ENCODE measurements around the gene CLOCK.

CLOCK gene

DNA sequence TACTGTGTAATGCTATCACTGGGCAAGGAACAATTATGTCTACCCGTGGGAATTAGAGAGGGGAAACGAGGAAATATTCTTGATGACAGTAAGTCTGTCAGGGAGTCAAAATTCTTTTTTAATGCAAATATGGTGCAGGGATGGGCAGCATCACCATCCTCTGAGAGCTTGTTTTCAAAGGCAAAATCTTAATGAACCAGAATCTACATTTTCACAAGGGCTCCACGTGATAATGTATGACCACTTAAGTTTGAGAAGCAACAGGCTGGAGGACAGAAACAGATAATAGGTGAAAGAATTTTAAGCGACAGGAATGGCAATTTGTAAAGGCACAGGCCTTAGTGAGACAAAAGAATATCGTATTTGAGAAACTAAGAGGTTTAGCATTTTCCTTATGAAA lies 63.4 kb downstream of the CLOCK start:
- no peak for DNase-seq (ENCODE audit: low spot score)

DNA sequence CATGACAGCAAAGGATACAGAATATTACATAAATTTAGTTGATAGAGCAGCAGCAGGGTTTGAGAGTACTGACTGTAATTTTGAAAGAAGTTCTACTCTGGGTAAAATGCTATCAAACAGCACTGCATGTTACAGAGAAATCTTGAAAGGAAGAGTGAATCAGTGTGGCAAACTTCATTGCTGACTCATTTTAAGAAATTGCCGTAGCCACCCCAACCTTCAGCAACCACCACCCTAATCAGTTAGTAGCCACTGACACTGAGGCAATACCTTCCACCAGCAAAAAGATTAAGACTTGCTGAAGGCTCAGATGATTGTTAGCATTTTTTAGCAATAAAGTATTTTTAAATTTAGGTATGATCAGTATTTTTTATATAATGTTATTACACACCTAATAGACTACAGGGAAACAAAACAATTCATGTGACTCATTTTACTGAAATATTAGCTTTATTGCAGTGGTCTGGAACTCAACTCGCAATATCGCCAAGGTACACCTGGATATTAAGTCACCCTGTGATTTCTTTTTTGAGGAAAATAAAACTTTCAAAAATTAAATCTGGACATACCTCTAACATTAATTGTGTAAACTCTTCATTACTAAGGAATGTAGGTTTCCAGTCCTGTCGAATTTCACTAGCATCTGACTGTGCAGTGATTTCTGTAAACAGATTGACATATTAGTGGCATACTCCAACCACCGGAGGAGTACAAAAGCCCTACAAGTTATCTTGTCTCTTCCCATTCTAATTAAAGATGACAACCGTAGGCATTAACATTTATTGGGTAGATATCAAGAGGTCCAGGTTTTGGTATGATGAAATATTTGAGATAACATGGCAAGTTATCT lies 71.1 kb downstream of the CLOCK start:
- DNase-seq (ENCODE audit: low spot score): no peak

GRCh38 chr4:55469979-55470378 lies 76.7 kb downstream of the CLOCK start:
- no peak for DNase-seq (ENCODE audit: low spot score)

DNA sequence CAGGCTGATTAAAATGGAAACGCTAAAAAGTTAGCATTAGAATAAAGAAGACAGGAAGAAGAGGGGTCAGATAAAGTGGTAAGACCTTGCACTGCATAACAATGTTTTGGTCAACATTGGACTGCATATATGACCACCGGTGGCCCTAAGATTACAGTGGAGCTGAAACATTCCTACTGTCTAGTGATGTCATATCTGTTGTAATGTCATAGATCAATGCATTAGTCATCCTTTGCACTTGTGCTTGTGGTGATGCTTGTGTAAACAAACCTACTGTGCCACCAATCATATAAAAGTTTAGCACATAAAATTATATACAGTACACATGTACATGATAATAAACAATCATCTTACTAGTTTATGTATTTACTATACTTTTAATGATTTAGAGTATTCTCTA lies 78.0 kb downstream of the CLOCK start:
- no peak for DNase-seq (ENCODE audit: low spot score)

DNA sequence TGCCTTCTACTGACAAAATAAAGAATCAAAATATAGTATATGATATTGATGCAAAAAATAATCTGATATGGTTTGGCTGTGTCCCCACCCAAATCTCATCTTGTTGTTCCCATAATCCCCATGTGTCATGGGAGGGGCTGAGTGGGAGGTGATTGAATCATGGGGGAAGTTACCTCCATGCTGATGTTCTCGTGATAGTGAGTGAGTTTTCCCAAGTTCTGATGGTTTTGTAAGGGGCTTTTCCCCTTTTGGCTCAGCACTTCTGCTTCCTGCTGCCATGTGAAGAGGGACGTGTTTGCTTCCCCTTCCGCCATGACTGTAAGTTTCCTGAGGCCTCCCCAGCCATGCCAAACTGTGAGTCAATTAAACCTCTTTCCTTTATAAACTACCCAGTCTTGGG lies 80.7 kb downstream of the CLOCK start:
- no peak for DNase-seq (ENCODE audit: low spot score)

GRCh38 chr4:55458611-55459010 lies 88.1 kb downstream of the CLOCK start:
- no peak for DNase-seq (ENCODE audit: low spot score)

DNA sequence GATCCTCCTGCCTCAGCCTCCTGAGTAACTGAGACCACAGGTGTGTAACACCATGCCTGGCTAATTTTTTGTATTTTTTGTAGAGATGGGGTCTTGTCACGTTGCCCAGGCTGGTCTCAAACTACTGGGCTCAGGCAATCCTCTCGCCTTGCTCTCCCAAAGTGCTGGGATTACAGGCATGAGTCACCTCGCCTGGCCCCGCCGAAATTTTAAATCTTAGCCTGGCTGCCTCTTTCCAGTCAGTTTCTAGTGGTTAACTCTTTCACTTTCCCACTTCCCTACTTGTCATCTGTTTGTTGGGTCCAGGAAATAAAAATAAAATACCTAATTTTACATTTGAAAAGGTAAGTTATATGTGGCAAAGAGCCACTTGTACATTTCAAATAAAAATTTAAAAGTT lies 88.5 kb downstream of the CLOCK start:
- no peak for DNase-seq (ENCODE audit: low spot score)

GRCh38 chr4:55450566-55450965 lies 96.1 kb downstream of the CLOCK start:
- DNase-seq (ENCODE audit: low spot score): no peak

DNA sequence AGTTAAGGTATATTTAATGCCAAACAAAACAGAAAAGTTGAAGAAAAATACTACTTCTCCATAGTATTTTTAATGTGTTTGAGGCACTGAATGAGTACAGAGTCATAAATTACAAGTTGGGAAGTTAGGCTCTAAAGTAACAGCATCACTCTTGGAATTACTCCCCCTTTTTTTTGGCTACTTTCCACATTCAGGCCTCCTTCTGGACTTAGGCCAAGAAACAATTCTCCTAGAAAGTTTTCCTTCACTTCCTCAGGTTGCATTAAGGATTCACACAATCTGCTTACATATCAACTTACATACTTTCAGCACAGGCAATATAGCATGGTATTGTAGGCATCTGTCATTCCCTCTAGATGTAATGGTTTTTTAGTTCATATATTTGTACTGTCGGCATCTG lies 98.9 kb downstream of the CLOCK start:
- no peak for DNase-seq (ENCODE audit: low spot score)

DNA sequence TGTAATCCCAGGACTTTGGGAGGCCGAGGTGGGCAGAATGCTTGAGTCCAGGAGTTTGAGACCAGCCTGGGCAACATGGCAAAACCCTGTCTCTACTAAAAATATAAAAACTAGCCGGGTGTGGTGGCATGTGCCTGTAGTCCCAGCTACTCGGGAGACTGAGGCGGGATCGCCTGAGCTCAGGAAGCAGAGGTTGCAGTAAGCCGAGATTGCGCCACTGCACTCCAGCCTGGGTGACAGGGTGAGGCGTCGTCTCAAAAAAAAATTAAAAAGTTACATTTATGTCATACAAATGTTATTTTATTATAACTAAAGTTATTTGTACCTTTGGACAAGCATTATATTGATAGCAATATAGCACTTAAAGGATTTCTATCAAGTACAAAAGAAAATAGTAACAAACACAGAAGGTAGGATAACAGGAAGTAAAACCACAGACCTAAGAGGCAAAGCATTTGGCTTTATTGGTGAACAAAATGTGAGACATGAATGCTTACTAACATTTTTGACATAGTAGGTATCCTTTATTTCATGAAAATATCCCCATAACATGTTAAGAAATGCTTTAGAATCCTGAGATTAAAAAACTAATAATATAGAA lies 99.5 kb downstream of the CLOCK start:
- DNase-seq (ENCODE audit: low spot score): no peak

GRCh38 chr4:55446578-55446922 lies 100.2 kb downstream of the CLOCK start:
- DNase-seq (ENCODE audit: low spot score): no peak

DNA sequence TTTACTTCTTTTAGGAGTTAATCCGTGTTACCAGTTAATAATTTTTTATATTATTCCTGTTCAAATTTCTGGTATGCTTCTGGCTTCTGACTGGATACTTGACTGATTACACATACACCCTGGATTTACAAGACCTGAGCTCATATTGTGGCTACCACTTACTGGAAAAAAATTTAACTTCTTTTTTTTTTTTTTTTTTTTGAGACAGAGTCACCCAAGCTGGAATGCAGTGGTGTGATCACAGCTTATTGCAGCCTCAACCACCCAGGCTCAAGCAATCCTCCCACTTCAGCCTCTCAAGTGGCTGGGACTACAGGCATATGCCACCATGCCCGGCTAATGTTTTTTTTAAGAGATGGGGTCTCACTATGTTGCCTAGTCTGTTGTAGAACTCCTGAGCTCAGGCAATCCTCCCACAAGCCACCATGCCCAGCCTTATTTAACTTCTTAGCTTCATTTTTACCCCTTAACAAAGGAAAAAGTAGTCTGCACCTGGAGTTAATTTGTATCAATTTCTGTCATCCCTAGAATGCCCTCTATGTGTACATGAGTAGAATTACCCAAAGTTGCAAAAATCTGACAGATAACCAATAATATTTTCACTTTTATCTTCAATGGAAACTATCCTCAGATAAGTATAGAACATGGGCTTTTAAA lies 100.7 kb downstream of the CLOCK start:
- no peak for DNase-seq (ENCODE audit: low spot score)

DNA sequence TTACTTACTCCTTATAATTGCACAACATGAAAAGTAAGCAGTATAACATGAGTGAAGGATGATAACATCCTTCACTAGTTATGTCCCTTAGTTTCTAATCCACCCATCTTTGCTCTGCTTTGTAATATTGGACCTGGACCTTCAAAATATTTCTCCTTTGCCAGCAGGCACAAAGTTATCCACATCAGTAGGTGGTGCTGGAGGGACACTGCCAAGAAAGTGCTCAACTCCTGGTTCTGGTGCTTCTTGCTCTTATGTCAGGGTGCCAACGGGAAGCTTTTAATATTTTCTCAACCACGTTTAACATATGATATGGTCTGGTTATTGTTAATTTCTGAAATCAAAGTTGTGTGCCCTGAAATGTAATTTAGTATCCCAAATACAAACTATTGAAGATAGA lies 101.9 kb downstream of the CLOCK start:
- DNase-seq (ENCODE audit: low spot score): no peak

DNA sequence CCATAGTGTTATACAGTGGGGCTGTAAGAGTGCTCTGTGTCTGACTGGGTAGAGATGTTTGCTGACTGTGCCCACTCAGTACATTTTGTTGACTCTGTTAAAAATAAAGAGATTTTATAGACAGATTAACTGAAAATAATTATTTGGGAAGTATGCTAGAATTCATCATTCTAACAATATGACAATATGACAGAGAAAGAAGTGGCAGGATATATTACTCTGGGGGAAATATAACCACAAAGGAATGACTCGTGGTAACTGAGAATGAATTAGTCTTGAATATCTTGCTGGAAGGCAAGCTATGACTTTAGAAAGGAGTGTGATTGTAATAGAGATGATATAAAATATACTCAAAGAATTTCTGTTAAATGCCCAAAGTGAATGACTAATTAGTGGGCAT lies 104.2 kb downstream of the CLOCK start:
- no peak for DNase-seq (ENCODE audit: low spot score)

GRCh38 chr4:55440786-55441185 lies 105.9 kb downstream of the CLOCK start:
- DNase-seq (ENCODE audit: low spot score): no peak

DNA sequence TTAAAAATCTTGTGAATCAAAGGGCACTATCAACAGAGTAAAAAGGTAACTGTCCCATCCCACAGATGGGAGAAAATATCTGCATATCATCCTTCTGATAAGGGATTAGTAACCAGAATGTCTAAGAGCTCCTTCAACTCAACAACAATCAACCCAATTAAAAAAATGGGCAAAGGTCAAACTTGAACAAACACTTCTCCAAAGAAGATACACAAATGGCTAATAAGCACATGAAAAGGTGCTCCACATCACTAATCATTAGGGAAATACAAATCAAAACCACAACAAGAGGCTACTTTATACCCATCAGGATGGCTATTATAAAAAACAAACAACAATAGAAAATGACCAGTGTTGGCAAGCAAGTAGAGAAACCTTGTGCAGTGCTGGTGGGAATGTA lies 107.7 kb downstream of the CLOCK start:
- no peak for DNase-seq (ENCODE audit: low spot score)

DNA sequence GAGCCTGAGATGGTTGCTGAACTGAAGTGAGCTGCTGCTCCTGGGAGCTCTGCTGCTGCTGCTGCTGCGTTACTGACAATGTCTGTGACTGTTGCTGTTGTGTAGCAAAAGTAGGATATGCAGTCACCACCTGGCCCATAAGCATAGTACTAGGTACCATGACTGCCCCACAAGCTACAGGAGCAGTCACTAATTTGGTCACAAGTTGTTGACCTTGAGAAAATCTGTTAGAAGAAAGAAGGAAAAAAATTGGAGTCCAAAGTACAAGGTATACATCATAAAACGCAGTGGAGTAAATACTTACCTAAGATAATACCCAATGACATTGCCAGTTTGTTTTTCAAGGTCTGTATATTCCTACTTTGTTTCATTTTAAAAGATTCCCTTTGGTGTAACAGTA lies 108.4 kb downstream of the CLOCK start:
- DNase-seq (ENCODE audit: low spot score): peak; percentile 16

DNA sequence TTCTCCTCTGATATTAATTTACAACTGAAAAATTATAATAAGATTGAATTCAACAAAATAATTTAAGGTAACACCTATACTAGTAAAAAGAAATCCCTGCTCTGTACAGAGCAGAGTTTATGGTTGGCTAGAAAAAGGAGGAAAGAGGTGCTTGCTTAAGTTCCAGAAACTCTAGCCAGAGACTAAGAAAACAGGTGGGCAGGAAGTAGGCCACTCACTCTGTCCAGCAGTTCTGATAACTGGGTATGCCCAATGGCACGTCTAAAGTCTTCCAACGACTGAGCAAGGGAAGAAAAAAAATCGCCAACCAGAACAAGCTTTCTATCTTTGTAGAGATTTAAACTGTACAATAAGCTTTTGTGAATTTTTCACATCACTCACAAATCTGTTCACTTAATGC lies 108.9 kb downstream of the CLOCK start:
- DNase-seq (ENCODE audit: low spot score): no peak

DNA sequence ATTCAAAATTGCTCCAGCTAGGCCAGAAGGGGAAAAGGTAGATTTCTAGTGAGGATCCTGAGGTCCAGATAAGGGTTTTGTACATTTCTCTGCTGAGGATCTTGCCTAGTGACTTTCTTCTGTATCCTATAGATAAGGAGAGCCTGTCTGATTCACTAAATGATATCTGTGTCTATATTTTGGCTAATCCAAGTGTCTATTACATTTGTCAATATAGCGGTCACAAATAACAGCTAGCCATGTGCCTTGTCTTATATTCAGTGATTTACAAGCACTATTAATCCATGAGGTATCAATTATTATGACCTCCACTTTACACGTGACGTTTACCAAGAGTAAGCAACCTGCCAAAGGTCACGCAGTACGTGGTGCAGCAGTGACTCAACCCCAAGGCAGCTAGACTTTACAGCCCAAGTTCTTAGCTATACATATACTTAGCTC lies 109.3 kb downstream of the CLOCK start:
- no peak for DNase-seq (ENCODE audit: low spot score)

DNA sequence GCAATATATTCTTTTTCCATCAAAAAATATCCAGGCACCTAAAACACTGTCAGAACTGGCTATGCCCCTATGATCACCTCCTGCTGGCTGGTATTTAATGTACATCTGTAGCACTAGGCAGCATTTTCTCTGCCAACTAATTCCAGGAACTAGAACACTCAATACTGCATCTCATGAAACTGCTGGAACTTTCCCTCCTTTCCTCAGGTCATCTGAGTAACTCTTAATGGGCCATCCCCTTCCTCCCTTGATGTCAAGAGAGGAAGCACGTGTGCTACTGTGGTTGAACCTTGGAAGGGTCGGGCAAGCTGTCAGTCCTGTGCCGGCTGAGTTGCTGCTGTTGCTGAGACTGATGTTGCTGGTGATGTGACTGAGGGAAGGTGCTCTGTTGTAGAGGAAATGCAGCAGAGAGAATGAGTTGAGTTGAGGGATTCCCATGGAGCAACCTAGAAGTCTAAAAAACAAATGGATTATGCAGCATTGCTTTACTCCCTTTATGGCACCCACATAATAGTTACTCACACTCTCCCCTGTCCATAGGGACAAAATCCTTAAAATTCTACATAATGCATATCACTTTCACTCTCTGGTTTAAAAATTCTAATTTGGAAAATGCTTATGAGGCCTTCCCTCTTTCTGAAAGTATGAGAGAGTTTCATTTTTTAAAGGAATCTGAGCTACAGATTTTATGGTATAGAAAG lies 111.4 kb downstream of the CLOCK start:
- DNase-seq (ENCODE audit: low spot score): no peak

GRCh38 chr4:55431710-55432336 lies 114.9 kb downstream of the CLOCK start:
- DNase-seq (ENCODE audit: low spot score): no peak

DNA sequence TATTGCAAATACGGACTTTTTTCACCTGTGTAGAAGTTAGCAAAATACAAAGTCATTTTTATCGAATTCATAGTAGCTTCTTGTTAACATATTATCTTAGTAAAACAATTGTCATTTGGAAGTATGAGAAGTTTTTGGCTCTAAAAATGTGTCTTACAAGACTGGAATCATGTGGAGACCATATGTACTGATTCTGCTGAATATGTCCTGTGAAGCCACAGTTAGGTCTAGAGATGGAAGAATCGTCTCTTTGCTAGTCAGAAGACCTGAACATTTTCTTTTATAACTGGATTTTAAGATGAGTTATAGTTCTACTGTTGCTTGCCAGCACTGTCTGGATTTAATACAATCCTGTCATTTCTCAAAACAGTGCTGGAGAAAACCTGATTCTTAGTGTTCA lies 121.9 kb downstream of the CLOCK start:
- no peak for DNase-seq (ENCODE audit: low spot score)

Data from HuH-7 (cell line).